HCT116 (cell line): Measurements from ENCODE around the gene XRCC2.
A peak's percentile ranks its signal among the peaks of the same experiment; 100 is the strongest.

Source experiments
- CEBPB ChIP-seq: IDR thresholded peaks from 2 replicates; pipeline ENCODE4 v1.6.1; 2012; ENCODE audit warnings: low read depth
- EZH2 ChIP-seq: fragments of 200-600 bp; sonication (generic); IDR thresholded peaks from 2 replicates; pipeline ENCODE4 v1.6.1; 2017; ENCODE audit warnings: antibody characterized with exemption, mixed run types
- RAD21 ChIP-seq: IDR thresholded peaks from 2 replicates; pipeline ENCODE4 v1.6.1; 2012; ENCODE audit warnings: low read depth, mild to moderate bottlenecking
- SP1 ChIP-seq: IDR thresholded peaks from 2 replicates; pipeline ENCODE4 v1.6.1; 2012; ENCODE audit warnings: low read depth
- TF ChIP-seq, protein P1 (sequence below), 3 experiments: fragments of 200-600 bp in 1 of 3; sonication (generic) in 1 of 3; IDR thresholded peaks in 2 of 3; conservative IDR thresholded peaks in 1 of 3; 2 replicates each; pipeline ENCODE4 v1.5.1; 2012 to 2017; ENCODE audit warnings: low read depth in 2 of 3, low read length in 2 of 3, antibody characterized with exemption in 1 of 3, borderline replicate concordance in 1 of 3, control low read depth in 1 of 3, mild to moderate bottlenecking in 1 of 3, mixed read lengths in 1 of 3, mixed run types in 1 of 3, moderate library complexity in 1 of 3; ENCODE audit not compliant: insufficient read depth in 1 of 3
- TF ChIP-seq, protein P2 (sequence below): IDR thresholded peaks from 2 replicates; pipeline ENCODE4 v1.6.1; 2012; ENCODE audit warnings: low read depth

DNA sequence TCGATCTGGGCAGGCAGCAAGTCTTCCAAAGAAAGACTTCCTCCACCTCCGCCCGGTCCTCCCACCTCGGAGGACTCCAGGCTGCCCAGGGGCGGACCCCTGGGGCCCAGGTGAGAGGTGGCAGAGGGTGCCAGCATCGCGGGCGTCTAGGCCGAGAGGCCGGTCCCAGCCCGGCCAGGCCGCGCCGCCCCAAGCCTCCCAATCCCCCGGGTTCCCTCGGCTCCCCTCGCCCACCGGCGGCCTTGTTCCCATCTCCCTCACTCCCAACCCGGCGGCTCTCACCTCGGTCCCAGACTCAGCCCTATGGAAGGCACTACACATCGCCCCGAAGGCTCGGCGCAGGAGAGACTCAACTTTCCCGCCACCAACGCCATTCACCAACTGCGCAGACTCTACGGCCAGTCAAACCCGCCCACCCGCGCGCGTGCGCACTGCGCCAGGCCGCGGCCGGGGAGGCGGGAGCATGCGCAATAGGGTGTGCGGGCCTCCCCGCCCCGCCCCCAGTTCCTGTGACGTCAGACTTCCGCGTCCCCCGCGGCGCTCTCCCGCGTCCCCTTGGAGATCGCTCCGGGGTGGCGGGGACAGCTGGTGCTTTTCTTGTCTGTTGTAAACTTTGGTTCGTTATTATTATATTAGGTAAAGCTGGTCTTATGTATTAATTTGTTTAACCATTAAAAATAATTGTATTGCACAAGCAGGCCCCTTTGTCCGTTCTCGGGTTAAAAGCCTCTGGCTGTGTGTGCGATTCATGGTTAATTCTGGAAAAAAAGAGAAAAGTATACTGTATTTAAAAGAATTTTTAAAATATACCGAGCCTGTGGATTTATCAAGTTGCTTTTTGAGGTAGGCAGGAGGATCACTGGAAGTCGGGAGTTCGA, at the start of gene XRCC2:
- TF ChIP-seq RAD21 = 0 out of 2 replicates have a peak, but pooled peaks have one; percentile 14
- TF ChIP-seq, protein P1, sequence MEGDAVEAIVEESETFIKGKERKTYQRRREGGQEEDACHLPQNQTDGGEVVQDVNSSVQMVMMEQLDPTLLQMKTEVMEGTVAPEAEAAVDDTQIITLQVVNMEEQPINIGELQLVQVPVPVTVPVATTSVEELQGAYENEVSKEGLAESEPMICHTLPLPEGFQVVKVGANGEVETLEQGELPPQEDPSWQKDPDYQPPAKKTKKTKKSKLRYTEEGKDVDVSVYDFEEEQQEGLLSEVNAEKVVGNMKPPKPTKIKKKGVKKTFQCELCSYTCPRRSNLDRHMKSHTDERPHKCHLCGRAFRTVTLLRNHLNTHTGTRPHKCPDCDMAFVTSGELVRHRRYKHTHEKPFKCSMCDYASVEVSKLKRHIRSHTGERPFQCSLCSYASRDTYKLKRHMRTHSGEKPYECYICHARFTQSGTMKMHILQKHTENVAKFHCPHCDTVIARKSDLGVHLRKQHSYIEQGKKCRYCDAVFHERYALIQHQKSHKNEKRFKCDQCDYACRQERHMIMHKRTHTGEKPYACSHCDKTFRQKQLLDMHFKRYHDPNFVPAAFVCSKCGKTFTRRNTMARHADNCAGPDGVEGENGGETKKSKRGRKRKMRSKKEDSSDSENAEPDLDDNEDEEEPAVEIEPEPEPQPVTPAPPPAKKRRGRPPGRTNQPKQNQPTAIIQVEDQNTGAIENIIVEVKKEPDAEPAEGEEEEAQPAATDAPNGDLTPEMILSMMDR (IDR thresholded peaks at IDR 0.05 in 2 of 3, conservative IDR thresholded peaks at IDR 0.05 in 1 of 3; ENCODE audit: borderline replicate concordance in 1 of 3, insufficient read depth in 1 of 3, low read depth in 2 of 3, low read length in 2 of 3) = no peak
- TF ChIP-seq, protein P2, sequence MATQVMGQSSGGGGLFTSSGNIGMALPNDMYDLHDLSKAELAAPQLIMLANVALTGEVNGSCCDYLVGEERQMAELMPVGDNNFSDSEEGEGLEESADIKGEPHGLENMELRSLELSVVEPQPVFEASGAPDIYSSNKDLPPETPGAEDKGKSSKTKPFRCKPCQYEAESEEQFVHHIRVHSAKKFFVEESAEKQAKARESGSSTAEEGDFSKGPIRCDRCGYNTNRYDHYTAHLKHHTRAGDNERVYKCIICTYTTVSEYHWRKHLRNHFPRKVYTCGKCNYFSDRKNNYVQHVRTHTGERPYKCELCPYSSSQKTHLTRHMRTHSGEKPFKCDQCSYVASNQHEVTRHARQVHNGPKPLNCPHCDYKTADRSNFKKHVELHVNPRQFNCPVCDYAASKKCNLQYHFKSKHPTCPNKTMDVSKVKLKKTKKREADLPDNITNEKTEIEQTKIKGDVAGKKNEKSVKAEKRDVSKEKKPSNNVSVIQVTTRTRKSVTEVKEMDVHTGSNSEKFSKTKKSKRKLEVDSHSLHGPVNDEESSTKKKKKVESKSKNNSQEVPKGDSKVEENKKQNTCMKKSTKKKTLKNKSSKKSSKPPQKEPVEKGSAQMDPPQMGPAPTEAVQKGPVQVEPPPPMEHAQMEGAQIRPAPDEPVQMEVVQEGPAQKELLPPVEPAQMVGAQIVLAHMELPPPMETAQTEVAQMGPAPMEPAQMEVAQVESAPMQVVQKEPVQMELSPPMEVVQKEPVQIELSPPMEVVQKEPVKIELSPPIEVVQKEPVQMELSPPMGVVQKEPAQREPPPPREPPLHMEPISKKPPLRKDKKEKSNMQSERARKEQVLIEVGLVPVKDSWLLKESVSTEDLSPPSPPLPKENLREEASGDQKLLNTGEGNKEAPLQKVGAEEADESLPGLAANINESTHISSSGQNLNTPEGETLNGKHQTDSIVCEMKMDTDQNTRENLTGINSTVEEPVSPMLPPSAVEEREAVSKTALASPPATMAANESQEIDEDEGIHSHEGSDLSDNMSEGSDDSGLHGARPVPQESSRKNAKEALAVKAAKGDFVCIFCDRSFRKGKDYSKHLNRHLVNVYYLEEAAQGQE = no peak
- TF ChIP-seq CEBPB = no peak
- peak; percentile 61 for TF ChIP-seq SP1
- no peak for TF ChIP-seq EZH2
